HG02588 (cell line): ENCODE data around the gene ADCY10.

ENCODE experiments used
- ATAC-seq: cut with Tn5 transposase; IDR thresholded peaks from one replicate; pipeline ENCODE4 v1.9.1; 2021; ENCODE audit warnings: mild to moderate bottlenecking, moderate library complexity; ENCODE audit not compliant: unreplicated experiment

ADCY10 gene

GRCh38 chr1:167784876-167785550, 128.9 kb downstream of the ADCY10 start:
- ATAC-seq: no peak

GRCh38 chr1:167782946-167783345, 131.0 kb downstream of the ADCY10 start:
- ATAC-seq: no peak

GRCh38 chr1:167781558-167781957, 132.4 kb downstream of the ADCY10 start:
- no peak for ATAC-seq

GRCh38 chr1:167777269-167777650, 136.7 kb downstream of the ADCY10 start:
- no peak for ATAC-seq

GRCh38 chr1:167776616-167777268, 137.2 kb downstream of the ADCY10 start:
- ATAC-seq: no peak

- no peak for ATAC-seq
Observed at GRCh38 chr1:167776151-167776550, 137.8 kb downstream of the ADCY10 start.

- no peak for ATAC-seq
Observed at GRCh38 chr1:167775178-167775577, 138.8 kb downstream of the ADCY10 start.

GRCh38 chr1:167774710-167775109, 139.2 kb downstream of the ADCY10 start:
- no peak for ATAC-seq

GRCh38 chr1:167773516-167773915, 140.4 kb downstream of the ADCY10 start:
- ATAC-seq: no peak

GRCh38 chr1:167772436-167772835, 141.5 kb downstream of the ADCY10 start:
- ATAC-seq: no peak

GRCh38 chr1:167770127-167770526, 143.8 kb downstream of the ADCY10 start:
- ATAC-seq: no peak

GRCh38 chr1:167767761-167768160, 146.2 kb downstream of the ADCY10 start:
- no peak for ATAC-seq

- no peak for ATAC-seq
Observed at GRCh38 chr1:167766538-167766937, 147.4 kb downstream of the ADCY10 start.

GRCh38 chr1:167765496-167765895, 148.4 kb downstream of the ADCY10 start:
- no peak for ATAC-seq

- ATAC-seq: no peak
Observed at GRCh38 chr1:167764458-167765330, 149.2 kb downstream of the ADCY10 start.

GRCh38 chr1:167763525-167764220, 150.3 kb downstream of the ADCY10 start:
- no peak for ATAC-seq

- no peak for ATAC-seq
Observed at GRCh38 chr1:167762061-167762746, 151.7 kb downstream of the ADCY10 start.

GRCh38 chr1:167761400-167761799, 152.5 kb downstream of the ADCY10 start:
- no peak for ATAC-seq
